OCI-LY1 (cell line): ENCODE results near the gene SLN.

Source experiments
- H2AFZ ChIP-seq: fragments of 200-600 bp; sonication (generic), shearing (Covaris generic); 2 replicates; pipeline ENCODE4 v1.6.0; 2014; ENCODE audit warnings: antibody characterized with exemption, mild to moderate bottlenecking, low read length
- H3F3A ChIP-seq: fragments of 200-600 bp; sonication (generic), shearing (Covaris generic); 2 replicates; pipeline ENCODE4 v1.6.0; 2014; ENCODE audit warnings: mild to moderate bottlenecking, antibody characterized with exemption, low read length, moderate library complexity; ENCODE audit not compliant: insufficient read depth
- H3K27ac ChIP-seq: fragments of 200-600 bp; sonication (generic); 2 replicates; pipeline ENCODE4 v1.5.1; 2014; ENCODE audit warnings: low read length, mixed run types, mild to moderate bottlenecking, low read depth; ENCODE audit not compliant: poor library complexity, severe bottlenecking
- H3K27me3 ChIP-seq: fragments of 200-600 bp; sonication (generic); 2 replicates; pipeline ENCODE4 v1.6.0; 2014; ENCODE audit warnings: antibody characterized with exemption, mild to moderate bottlenecking, low read length, moderate library complexity; ENCODE audit not compliant: insufficient read depth
- H3K36me3 ChIP-seq: fragments of 200-600 bp; sonication (generic); 2 replicates; pipeline ENCODE4 v1.6.1; 2014; ENCODE audit warnings: mild to moderate bottlenecking, antibody characterized with exemption, low read length, moderate library complexity, mixed read lengths; ENCODE audit not compliant: insufficient read depth
- H3K4me1 ChIP-seq: fragments of 200-600 bp; sonication (generic); 2 replicates; pipeline ENCODE4 v1.5.1; 2014; ENCODE audit warnings: mild to moderate bottlenecking, low read length, moderate library complexity; ENCODE audit not compliant: insufficient read depth, severe bottlenecking
- H3K4me2 ChIP-seq: fragments of 200-600 bp; sonication (generic), shearing (Covaris generic); 2 replicates; pipeline ENCODE4 v1.6.1; 2014; ENCODE audit warnings: low read length
- H3K4me3 ChIP-seq: fragments of 200-600 bp; sonication (generic); 2 replicates; pipeline ENCODE4 v1.5.1; 2014; ENCODE audit warnings: low read length, low read depth, mild to moderate bottlenecking, mixed read lengths; ENCODE audit not compliant: poor library complexity, severe bottlenecking
- H3K79me2 ChIP-seq: fragments of 200-600 bp; shearing (Covaris generic); 2 replicates; pipeline ENCODE4 v1.6.1; 2016; ENCODE audit warnings: mixed run types, low read length, mixed read lengths; ENCODE audit not compliant: insufficient read depth
- H3K9ac ChIP-seq: fragments of 200-600 bp; sonication (generic), shearing (Covaris generic); 2 replicates; pipeline ENCODE4 v1.6.1; 2014; ENCODE audit warnings: mild to moderate bottlenecking, low read length, mixed read lengths
- H3K9me2 ChIP-seq: fragments of 200-600 bp; sonication (generic), shearing (Covaris generic); 2 replicates; pipeline ENCODE4 v1.6.1; 2014; ENCODE audit warnings: low read depth, mild to moderate bottlenecking, low read length, mixed read lengths
- H3K9me3 ChIP-seq: fragments of 200-600 bp; shearing (Covaris generic); 2 replicates; pipeline ENCODE4 v1.6.1; 2014; ENCODE audit warnings: low read length, mixed read lengths
- H4K20me1 ChIP-seq: fragments of 200-600 bp; sonication (generic), shearing (Covaris generic); 2 replicates; pipeline ENCODE4 v1.6.0; 2016; ENCODE audit warnings: mild to moderate bottlenecking, low read length; ENCODE audit not compliant: insufficient read depth
- CTCF ChIP-seq: fragments of 200-600 bp; sonication (generic), shearing (Covaris generic); IDR thresholded peaks from 2 replicates; pipeline ENCODE4 v1.5.1; 2017; ENCODE audit warnings: mild to moderate bottlenecking, antibody characterized with exemption, low read length, moderate library complexity, mixed read lengths
- EZH2 ChIP-seq: fragments of 200-600 bp; sonication (generic), shearing (Covaris generic); IDR thresholded peaks from 2 replicates; pipeline ENCODE4 v1.8.0; 2017; ENCODE audit warnings: borderline replicate concordance, mixed run types, mild to moderate bottlenecking, antibody characterized with exemption, low read length, moderate library complexity, mixed read lengths

SLN gene

GRCh38 chr11:107659310-107659709 is 52.5 kb downstream of the SLN start:
- Histone ChIP-seq H3K4me2 (no peak overlapping the region), H3K9me2 (no peaks in the 10 kb centered on the region), H3K4me1 (no peaks in the 10 kb centered on the region), H3K79me2 (no peaks in the 10 kb centered on the region), H2AFZ (no peak overlapping the region), H3F3A (no peaks in the 10 kb centered on the region), H3K9me3 (no peaks in the 10 kb centered on the region), H3K27ac (no peak overlapping the region), H3K27me3 (no peaks in the 10 kb centered on the region), H4K20me1 (no peaks in the 10 kb centered on the region), H3K36me3 (no peaks in the 10 kb centered on the region), H3K4me3 (no peak overlapping the region), H3K9ac (no peak overlapping the region)
- TF ChIP-seq EZH2 = no peak
- no peak for TF ChIP-seq CTCF
